Ishikawa (cell line): ENCODE data around the gene EYS.

Experiments used
- CEBPB ChIP-seq: IDR thresholded peaks from 2 replicates; pipeline ENCODE4 v1.6.1; 2012
- CREB1 ChIP-seq: IDR thresholded peaks from 2 replicates; pipeline ENCODE4 v1.6.1; 2012; ENCODE audit warnings: low read depth
- EGR1 ChIP-seq: IDR thresholded peaks from 2 replicates; pipeline ENCODE4 v1.6.1; 2012
- EP300 ChIP-seq: IDR thresholded peaks from 2 replicates; pipeline ENCODE4 v1.6.1; 2012; ENCODE audit warnings: borderline replicate concordance
- FOXM1 ChIP-seq: IDR thresholded peaks from 2 replicates; pipeline ENCODE4 v1.6.1; 2012; ENCODE audit warnings: low read depth, borderline replicate concordance
- NFIC ChIP-seq: IDR thresholded peaks from 2 replicates; pipeline ENCODE4 v1.6.1; 2012
- RAD21 ChIP-seq: IDR thresholded peaks from 2 replicates; pipeline ENCODE4 v1.6.1; 2012; ENCODE audit warnings: low read depth
- TAF1 ChIP-seq: IDR thresholded peaks from 2 replicates; pipeline ENCODE4 v1.6.1; 2012; ENCODE audit warnings: low read depth, mild to moderate bottlenecking
- TCF12 ChIP-seq: IDR thresholded peaks from 2 replicates; pipeline ENCODE4 v1.6.1; 2012; ENCODE audit warnings: low read depth
- TEAD4 ChIP-seq: IDR thresholded peaks from 2 replicates; pipeline ENCODE4 v1.6.1; 2012
- YY1 ChIP-seq: IDR thresholded peaks from 2 replicates; pipeline ENCODE4 v1.6.1; 2012; ENCODE audit warnings: low read depth
- ZBTB7A ChIP-seq: IDR thresholded peaks from 2 replicates; pipeline ENCODE4 v1.6.1; 2012; ENCODE audit warnings: low read depth
- TF ChIP-seq, protein P1 (sequence below): IDR thresholded peaks from 2 replicates; pipeline ENCODE4 v1.6.1; 2012; ENCODE audit warnings: low read depth, mild to moderate bottlenecking
- TF ChIP-seq, protein P2 (sequence below): IDR thresholded peaks from 2 replicates; pipeline ENCODE4 v1.6.1; 2012
- TF ChIP-seq, protein P3 (sequence below): IDR thresholded peaks from 2 replicates; pipeline ENCODE4 v1.6.1; 2012

Gene EYS

DNA sequence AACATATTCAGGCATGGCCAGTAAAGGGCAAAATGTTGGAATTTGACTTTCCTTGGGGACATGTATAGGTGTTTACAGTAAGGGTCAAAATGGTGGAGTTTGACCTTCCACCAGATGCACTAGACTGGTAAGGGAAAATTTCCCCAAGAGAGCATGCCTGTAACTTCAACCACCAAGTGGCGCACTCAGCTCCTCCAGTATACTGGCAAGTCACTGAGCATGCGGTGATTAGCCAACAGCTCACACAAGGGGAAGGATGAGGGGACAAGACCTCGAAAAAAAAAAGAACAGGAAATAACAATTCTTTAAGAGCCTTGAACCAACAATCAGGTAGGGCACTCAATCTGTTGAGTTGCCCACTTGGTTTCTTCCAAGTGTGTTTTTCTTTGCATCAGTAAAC is 140.9 kb downstream of the EYS start:
- TF ChIP-seq ZBTB7A (no peak), RAD21 (peak; percentile 36; the same call in 1 of the 2 replicates), TCF12 (no peak), NFIC (no peak)
- TF ChIP-seq, protein P1, sequence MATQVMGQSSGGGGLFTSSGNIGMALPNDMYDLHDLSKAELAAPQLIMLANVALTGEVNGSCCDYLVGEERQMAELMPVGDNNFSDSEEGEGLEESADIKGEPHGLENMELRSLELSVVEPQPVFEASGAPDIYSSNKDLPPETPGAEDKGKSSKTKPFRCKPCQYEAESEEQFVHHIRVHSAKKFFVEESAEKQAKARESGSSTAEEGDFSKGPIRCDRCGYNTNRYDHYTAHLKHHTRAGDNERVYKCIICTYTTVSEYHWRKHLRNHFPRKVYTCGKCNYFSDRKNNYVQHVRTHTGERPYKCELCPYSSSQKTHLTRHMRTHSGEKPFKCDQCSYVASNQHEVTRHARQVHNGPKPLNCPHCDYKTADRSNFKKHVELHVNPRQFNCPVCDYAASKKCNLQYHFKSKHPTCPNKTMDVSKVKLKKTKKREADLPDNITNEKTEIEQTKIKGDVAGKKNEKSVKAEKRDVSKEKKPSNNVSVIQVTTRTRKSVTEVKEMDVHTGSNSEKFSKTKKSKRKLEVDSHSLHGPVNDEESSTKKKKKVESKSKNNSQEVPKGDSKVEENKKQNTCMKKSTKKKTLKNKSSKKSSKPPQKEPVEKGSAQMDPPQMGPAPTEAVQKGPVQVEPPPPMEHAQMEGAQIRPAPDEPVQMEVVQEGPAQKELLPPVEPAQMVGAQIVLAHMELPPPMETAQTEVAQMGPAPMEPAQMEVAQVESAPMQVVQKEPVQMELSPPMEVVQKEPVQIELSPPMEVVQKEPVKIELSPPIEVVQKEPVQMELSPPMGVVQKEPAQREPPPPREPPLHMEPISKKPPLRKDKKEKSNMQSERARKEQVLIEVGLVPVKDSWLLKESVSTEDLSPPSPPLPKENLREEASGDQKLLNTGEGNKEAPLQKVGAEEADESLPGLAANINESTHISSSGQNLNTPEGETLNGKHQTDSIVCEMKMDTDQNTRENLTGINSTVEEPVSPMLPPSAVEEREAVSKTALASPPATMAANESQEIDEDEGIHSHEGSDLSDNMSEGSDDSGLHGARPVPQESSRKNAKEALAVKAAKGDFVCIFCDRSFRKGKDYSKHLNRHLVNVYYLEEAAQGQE, result no peak
- TF ChIP-seq, protein P2, sequence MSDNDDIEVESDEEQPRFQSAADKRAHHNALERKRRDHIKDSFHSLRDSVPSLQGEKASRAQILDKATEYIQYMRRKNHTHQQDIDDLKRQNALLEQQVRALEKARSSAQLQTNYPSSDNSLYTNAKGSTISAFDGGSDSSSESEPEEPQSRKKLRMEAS, result no peak
- TF ChIP-seq, protein P3, sequence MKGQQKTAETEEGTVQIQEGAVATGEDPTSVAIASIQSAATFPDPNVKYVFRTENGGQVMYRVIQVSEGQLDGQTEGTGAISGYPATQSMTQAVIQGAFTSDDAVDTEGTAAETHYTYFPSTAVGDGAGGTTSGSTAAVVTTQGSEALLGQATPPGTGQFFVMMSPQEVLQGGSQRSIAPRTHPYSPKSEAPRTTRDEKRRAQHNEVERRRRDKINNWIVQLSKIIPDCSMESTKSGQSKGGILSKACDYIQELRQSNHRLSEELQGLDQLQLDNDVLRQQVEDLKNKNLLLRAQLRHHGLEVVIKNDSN, result no peak

DNA sequence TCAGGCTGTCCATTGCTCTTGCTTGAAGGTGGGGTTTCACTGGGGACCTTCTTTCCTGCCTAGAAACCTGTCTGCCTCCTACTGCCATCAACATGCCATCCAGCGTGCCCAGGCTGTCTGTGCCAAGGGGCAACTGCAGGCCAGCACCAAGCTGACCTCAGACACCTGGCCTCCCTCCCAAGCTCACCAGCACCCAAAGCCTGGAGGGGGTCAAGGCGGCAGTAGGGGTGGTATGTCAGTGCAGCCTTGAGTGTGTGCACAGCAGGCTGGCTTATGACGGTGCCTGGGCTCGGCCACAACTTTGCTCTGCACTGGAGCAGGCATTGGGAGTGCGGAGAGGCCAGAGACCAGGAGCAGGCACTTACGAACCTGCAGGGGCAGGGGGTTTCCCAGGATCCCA is 149.0 kb downstream of the EYS start:
- TF ChIP-seq FOXM1, result no peak
- no peak for TF ChIP-seq TEAD4
- TF ChIP-seq TCF12, result no peak
- TF ChIP-seq, protein P3, result no peak
- TF ChIP-seq EP300, result no peak
- TF ChIP-seq, protein P2, result no peak
- no peak for TF ChIP-seq CREB1
- TF ChIP-seq YY1, result no peak
- TF ChIP-seq NFIC, result no peak
- TF ChIP-seq CEBPB, result no peak
- no peak for TF ChIP-seq ZBTB7A
- TF ChIP-seq EGR1, result no peak
- no peak for TF ChIP-seq TAF1
- TF ChIP-seq, protein P1, result no peak
- TF ChIP-seq RAD21, result no peak

DNA sequence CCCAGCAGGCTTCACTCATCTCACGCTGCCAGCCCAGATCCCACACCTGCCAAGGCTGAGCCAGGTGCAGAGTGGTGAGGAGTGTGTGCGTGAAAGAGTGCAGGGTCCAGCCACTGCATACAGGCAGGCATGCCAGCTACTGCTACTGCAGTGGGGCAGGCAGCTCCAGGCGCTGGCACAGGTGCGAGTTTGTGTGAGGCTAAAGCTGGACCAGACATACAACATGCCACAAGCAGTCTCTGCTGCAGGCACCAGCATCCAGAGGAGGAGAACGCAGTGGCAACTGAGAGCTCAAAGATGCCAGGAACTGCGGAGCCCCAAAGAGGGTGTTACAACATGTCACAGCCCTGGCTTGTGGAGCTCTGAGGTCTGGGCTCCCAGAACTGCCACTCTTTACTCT is 149.8 kb downstream of the EYS start:
- TF ChIP-seq TCF12 (no peak), YY1 (no peak)

DNA sequence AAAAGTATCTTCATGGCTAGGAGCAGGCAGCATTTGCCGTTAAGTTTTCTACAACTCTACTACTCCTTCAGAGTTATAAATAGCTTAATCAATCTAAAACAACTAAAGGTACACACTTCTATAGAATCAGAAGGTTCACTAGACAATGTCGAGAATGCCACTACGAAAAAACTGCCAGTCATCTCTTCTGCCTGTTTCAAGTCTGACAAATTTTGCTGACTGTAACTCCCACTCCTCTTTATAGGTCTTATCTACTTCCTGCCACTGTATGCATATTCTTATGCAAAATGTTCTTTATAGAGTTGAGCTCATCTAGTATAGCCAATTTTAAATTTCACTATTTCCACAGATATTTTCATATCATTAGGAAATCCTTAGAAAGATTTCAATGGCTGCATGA is 160.1 kb downstream of the EYS start:
- TF ChIP-seq YY1 (no peak), NFIC (no peak), CEBPB (no peak), FOXM1 (no peak), TCF12 (no peak), EGR1 (no peak), EP300 (no peak), RAD21 (no peak), ZBTB7A (no peak), TAF1 (no peak), TEAD4 (no peak), CREB1 (no peak)
- TF ChIP-seq, protein P2, result no peak
- TF ChIP-seq, protein P3, result no peak
- TF ChIP-seq, protein P1, result no peak

DNA sequence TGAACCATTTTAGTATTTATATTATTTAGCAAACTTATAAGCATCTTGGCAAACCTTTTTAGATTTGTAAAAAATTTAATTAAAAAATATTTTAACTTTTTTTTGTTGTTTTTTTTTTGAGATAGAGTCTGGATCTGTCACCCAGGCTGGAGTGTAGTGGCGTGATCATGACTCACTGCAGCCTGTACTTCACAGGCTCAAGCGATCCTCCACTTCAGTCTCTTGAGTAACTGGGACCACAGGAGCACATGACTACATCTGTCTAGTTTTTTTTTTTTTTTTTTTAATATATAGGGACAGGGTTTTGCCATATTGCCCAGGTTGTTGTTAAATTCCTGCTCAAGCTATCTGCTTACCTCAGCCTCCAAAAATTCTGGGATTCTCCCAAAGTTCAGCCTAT is 161.1 kb downstream of the EYS start:
- no peak for TF ChIP-seq ZBTB7A
- TF ChIP-seq, protein P2, result no peak
- no peak for TF ChIP-seq TCF12
- TF ChIP-seq, protein P1, result no peak
- TF ChIP-seq EGR1, result no peak
- TF ChIP-seq, protein P3, result no peak
- no peak for TF ChIP-seq EP300
- TF ChIP-seq CEBPB, result no peak
- no peak for TF ChIP-seq YY1
- TF ChIP-seq TAF1, result no peak
- TF ChIP-seq CREB1, result no peak
- TF ChIP-seq NFIC, result no peak
- no peak for TF ChIP-seq TEAD4
